GM18519 (cell line): Measurements from ENCODE around the gene IFT81.

ENCODE experiments used
- ATAC-seq: cut with Tn5 transposase; IDR thresholded peaks from one replicate; pipeline ENCODE4 v1.9.1; 2021; ENCODE audit warnings: mild to moderate bottlenecking, moderate library complexity; ENCODE audit not compliant: unreplicated experiment, low FRiP score

The IFT81 gene

DNA sequence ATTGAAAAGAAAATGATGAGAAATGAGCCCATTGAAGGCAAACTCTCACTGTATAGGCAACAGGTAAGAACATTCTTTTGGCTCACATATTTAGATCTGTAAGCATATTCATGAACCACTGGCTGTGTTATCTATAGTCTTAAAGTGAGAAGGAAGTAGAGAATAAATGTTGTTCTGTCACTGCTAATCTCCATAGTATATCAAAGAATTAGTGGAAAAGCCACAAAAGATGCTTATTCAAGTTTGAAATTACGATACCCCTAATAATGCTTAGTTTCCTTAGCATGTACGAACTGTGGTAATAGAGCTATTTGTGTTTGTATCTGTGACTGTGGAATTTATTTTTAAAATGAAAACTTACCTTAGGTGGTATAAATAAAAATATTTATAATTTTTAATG lies 22.8 kb downstream of the IFT81 start:
- ATAC-seq: no peak

DNA sequence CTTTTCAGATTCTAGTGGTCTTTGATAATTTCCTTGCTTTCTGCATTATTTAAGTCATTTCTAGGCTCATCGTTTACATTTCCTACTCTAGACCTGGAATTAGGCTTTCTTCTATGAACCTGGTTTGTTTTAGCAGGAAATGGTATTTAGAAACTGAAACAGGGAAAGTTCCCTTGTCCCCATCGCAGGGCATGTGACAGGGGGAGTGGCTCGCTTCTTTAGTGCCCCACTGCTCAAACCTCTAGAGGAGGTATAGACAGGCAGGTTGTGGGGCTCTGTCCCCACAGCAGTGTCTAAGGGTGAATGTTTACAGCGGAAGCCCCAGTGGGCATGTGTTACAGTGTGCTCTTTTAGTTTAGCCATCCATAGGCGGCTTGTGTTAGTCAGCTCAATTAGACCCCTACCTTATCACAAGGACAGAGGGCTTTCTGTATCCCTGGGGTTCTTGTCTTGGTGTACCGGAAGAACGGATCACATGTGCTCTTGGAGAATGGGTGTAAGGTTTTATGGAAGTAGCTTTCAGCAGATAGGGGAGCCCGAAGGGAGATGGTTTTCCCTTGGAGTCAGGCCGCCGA lies 25.0 kb downstream of the IFT81 start:
- no peak for ATAC-seq

GRCh38 chr12:110156766-110157165 lies 32.6 kb downstream of the IFT81 start:
- no peak for ATAC-seq

DNA sequence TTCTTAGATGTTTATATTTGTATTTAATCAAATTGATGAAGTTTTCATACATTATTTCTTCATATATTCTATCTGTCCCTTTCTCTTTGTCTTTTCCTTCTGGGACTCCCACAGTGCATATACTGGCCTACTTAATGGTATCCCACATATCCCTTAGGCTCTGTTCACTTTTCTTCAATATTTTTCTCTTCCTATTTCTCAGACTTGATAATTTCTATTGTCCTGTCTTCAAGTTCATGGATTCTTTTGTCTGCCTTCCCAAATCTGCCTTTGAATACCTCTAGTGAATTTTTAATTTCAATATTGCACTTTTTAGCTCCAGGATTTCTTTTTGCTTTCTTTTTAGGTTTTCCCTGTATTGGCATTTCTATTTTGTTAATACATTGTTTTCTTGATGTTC lies 33.4 kb downstream of the IFT81 start:
- no peak for ATAC-seq

GRCh38 chr12:110159671-110160245 lies 35.6 kb downstream of the IFT81 start:
- no peak for ATAC-seq

GRCh38 chr12:110165540-110166159 lies 41.5 kb downstream of the IFT81 start:
- peak; percentile 44 for ATAC-seq

GRCh38 chr12:110168732-110169455 lies 44.7 kb downstream of the IFT81 start:
- ATAC-seq: no peak

DNA sequence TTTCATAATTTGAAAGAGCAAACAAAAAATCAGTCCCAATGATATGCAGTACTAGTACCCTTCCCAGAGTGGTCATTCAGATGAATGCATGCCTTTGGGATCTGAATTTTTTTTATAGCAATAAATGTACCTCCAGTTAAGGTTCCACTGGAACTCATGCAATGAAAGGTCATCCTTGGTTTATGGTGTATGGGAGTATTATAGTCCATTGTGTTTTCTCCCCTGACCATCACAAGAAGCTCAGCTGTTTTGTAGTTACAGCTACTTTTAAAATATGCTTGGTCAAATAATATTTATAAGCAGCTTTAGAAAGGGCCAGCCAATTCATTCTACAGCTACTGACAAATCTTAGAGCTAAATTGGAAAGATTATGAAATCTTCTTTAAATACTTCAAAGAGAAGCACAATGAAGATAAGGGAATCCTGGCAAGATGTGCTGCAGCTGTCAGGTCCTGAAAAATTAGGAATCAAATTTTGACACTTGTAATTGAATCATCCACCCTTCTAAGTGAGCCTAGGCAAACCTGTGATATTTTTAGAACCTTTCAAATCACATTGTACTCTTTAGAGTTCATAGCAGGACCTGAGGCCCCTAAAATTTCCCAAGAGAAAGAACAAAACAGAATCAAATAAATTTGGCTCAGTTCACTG lies 46.5 kb downstream of the IFT81 start:
- no peak for ATAC-seq

GRCh38 chr12:110171186-110171538 lies 47.0 kb downstream of the IFT81 start:
- no peak for ATAC-seq

DNA sequence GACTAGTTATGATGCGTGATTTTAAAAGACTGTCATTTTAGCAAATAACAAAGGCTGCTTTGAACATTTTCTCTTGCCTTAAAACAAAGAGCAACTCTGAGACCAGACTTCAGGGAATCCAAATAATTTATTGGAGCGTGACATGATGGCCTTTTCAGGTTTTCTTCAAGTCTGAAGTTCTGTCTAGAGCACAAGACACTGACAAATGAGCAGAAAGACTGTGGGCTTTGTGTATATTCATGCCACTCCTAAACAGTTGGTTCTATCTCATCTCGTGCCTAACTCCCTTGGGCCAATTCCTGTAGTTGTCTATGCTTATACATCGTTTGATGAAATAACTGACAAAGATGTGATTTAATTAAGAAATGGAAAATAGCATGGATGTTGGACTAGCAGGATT lies 47.5 kb downstream of the IFT81 start:
- no peak for ATAC-seq

- no peak for ATAC-seq
Measured at GRCh38 chr12:110174373-110174996, 50.3 kb downstream of the IFT81 start.

GRCh38 chr12:110175201-110175600 lies 51.0 kb downstream of the IFT81 start:
- ATAC-seq: no peak

DNA sequence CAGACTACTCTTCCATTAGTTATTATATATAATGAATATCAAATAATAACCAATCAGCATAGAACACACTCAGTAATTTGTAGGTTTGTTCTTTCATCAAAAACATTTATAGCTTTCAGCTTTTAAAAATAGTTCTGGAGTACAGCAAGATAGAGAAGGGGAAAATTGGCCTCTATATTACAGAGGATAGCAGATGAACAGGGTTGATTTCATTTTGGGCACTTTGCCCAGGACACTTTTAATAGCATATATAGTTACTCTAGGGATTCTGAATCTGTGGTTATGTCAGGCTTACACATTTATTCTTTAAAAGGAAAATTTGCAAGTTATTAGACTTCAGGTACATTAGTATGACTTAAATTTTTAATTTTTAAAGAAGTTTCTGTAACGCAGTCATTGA lies 52.6 kb downstream of the IFT81 start:
- ATAC-seq: no peak

GRCh38 chr12:110179291-110179690 lies 55.1 kb downstream of the IFT81 start:
- ATAC-seq: no peak

GRCh38 chr12:110180591-110181005 lies 56.4 kb downstream of the IFT81 start:
- ATAC-seq: no peak

DNA sequence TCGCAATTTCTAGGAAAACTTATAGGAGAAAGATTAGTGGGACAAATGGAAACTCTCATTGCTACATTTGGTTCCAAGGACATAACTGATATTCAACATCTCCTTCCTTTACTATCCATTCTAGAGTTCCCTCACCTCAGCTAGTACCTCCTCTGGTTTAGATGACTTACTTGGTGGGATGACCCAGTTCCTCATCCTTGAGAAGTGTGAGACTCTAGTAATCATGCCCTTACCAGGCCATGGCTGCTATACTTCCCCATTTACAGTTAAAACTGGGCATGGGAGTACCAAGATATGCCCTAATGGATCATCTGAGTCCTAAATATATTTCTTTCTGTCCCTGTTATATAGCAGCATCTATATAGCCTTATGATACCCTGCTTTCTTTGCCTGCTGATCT lies 58.1 kb downstream of the IFT81 start:
- ATAC-seq: no peak

GRCh38 chr12:110183386-110183785 lies 59.2 kb downstream of the IFT81 start:
- no peak for ATAC-seq

GRCh38 chr12:110185626-110186025 lies 61.5 kb downstream of the IFT81 start:
- ATAC-seq: no peak

DNA sequence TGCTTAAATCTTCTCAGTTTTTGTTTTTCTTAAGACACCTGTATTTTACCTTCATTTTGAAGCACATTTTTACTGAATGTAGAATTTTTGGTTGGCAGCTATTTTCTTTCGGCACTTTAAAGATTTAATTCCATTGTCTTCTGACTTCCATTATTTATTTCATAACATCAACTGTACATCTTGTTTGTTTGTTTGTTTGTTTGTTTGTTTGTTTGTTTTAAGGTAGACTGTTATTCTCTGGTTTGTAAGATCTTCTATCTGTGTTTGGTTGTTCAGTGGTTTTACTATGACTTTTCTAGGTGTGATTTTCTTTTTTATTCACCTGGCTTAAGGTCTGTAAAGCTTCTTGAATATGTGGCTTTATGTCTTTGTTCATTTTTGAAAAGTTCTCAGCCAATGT lies 61.9 kb downstream of the IFT81 start:
- ATAC-seq: no peak

DNA sequence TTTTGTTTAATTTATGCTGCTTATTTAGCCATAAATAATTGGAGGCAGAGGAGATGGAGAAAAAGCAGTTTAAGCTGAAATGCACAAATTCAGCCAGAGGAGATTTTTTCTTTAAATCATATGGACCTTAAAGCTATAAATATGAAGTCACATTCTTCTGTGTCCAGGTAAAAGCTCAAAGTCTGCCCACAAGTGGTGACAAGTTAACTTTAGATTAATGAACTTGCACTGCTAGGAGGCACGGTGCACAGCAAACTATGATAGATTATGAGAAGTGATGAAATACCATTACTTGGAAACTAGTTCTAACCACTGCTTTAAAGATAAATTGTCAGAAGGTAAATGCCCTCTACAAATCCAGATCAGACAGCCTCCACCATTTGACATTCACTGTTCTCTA lies 69.0 kb downstream of the IFT81 start:
- ATAC-seq: no peak

DNA sequence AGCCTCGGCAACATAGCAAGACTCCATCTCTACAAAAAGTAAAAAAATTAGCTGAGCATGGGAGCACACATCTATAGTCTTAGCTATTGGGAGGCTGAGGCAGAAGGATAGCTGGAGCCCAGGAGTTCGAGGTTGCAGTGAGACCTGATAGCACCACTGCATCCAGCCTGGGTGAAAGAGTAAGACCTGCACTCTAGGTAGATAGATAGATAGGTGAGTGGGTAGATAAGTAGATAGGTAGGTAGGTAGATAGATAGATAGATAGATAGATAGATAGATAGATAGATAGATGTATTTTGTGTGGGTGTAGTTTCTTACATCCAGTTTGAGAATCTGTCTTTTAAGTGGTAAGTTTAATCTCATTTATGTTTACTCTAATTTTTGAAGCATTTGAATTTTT lies 72.8 kb downstream of the IFT81 start:
- no peak for ATAC-seq
